GM19240 (cell line): ENCODE results near the gene NOLC1.

Experiments used
- DNase-seq: peaks from one replicate; pipeline ENCODE4 v3.0.0; 2011; ENCODE audit warnings: low spot score; ENCODE audit not compliant: insufficient read length

Gene NOLC1

DNA sequence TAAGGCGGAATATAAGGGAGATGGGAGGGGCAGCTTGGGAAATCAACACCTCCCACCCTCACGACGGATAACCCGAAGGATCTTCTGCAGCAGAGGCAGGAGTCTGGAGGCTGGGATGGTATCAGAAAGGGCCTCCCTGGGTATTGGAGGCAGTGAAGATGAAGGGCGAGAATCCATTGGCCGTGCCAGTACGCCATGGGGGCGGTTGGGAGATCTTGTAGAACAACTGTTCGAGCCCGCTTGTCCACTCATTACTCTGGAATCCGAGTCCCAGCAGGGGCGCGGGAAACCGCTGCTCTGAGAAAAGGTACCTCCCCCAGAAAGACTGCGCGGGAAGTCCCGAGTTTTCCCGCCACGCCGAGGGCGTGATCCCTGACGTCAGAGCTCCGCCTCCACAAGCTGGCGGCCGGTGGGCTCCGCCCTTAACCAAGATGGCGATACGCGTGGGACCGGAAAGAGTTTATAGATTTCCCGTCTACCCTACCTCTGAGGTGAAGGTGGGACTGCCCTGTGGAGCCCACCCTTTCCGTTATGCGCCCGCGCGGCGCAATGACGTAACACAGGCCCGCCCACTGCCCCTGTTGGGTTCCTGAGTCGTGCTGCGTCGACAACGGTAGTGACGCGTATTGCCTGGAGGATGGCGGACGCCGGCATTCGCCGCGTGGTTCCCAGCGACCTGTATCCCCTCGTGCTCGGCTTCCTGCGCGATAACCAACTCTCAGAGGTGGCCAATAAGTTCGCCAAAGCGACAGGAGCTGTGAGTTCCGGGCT lies at the start of gene NOLC1:
TSS of gene NOLC1 (plus strand) at position 616 of the 771 bp plus-strand sequence. CDS start at position 638, 22 bp downstream.
- peak; percentile 97 for DNase-seq

DNA sequence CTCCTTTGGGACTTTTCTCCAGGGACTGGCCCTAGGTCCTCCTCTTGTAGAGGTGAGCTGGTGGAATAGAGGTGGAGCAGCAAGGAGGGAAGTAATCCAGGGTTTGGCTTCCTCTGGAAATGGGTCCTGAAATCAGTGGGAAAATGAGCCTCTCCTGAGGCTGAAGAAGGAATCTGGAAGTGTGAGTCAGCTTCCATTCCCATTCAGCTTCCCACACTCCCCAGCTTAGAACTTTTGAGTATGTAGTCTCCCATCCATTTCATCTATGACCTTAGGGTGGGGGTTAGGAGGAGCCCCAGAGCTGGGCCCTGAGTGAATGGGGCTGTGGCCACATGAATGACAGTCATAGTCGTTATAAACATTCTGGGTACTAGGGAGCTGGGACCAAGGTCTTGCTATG lies 49.8 kb upstream of the NOLC1 start:
- no peak for DNase-seq

DNA sequence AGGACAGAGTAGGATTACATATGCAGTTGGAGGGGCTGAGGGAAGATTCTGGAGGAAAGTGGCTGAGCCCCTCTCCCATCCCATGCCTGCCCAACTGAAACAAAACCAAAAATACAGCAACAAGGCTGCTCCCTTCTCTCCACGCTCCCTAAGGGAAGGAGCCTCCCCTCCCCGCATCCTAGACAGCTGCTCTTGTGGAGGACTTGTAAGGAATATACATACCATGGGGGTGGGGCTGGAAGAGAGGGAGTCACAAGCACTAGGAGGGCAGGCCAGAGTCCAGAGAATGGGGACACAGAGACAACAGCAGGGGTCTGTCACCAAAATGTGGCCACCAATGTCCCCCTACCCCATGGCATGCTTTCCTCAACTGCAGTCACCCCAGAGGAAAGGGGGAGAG lies 45.2 kb upstream of the NOLC1 start:
- DNase-seq = no peak

DNA sequence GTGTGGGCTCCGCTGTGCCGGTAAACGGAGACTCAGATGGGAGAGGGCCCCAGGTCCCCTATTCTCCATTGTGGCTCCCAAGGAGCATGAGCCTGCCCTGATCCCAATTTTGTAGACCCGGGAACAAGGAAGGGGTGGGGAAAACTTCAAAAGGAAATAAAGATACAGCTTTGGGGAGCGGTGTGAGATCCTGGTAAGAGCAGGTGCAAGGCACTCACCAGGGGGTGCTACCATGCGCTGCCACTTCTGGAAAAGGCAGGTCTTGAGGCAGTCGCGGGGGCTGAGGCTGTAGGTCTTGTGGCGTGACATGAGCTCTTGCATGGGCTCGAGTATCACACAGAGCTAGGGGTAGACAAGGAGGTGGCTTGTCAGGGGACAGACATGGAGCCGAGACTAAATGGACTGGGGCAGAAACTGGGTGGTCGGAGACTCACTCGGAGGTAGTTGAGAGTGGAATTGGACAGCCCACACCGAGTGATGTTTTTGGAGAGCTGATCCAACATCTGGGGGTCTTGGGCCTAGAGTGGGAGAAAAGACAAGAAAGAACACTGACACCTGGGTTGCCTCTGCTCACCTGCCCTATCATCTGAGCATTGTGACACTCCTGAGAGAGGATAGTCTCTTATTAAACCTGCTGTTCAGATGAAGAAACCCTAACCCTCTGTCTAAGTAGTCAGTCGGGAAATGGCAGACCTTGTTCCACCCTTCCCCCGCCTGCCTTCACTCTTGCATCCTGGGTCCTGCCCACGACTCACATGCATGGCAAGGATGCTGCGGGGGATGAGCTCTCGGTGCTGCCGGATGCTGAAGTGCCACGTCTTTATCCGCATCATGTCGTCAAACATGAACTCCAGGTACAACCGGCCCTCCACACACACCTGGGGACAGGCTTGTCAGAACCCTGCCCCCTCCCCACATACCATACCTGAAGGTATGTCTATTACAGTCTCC lies 42.7 kb upstream of the NOLC1 start:
- no peak for DNase-seq

DNA sequence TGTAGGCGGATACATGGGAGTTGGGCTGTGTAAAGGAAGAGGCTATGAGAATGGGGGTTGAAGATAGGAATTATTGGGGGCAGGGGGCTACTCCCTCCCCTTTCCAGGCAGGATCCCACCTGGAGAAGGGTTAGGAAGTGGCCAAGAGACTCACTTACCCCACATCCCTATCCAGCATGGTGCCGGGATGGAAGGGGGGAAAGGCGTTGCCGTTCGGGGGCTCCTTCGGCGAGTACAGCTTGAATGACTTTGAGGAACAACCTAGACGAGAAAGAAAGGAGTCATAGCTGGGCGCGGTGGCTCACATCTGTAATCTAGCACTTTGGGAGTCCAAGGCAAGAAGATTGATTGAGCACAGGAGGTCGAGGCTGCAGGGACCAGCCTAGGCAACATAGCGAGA lies 40.9 kb upstream of the NOLC1 start:
- no peak for DNase-seq

DNA sequence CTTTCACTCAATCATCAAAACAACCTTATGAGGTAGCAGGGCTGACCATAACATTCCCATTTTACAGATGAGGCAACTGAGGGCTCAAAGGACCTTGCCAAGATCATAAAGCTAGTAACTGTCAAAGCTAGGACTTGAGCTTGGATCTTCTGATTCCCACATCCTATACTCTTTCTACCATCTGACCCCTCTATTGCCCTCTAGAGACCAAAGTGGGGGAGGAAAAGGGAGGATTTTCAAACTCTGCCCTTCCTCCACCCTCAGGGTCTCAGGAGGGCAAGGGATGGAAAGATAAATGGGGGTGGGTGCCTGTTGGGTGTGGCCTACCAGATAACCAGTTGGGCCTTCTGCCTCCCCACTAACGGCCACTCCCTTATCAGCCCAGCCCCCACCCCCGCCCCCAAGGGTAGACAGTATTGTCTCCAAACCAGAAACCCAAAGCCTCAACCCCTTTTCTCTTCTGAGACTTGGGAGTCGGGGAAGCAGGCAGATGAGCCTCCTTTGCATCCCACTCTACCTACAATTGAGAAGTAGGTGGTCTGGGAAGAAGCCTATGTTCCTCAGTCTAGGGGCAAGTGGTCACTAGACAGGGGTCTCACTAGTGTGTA lies 39.9 kb upstream of the NOLC1 start:
- DNase-seq = no peak

DNA sequence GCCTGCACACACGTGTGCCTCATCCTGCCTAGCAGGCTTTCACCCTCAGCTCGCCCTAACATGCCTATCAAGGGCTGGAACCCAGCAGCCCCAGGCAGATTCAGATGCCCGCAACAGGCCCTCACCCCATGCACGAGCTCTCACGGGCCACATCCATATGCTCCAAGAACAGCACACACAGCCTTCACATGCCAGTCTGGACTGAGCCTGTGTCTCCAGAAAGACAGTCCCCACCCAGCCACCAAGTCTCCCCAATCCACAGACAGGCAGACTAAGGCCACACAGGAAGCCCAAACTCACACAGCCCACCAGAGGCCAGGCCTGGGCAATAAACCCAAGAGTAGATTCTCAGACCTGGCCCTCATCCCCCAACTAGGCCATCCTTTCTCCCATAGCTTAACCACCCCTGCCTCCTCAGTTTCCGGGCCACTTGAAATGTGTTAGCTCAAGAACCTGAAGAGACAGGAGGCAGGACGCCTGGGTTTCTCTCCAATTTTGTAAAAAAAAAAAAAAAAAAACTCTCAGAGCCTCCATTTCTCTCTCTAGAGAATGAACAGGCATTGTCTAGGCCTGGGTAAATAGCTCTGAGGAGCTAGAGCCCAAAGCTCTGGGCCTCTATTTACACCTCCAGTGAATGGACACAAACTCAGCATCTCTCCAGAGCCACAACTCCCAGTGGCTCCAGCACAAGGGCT lies 38.8 kb upstream of the NOLC1 start:
- no peak for DNase-seq

DNA sequence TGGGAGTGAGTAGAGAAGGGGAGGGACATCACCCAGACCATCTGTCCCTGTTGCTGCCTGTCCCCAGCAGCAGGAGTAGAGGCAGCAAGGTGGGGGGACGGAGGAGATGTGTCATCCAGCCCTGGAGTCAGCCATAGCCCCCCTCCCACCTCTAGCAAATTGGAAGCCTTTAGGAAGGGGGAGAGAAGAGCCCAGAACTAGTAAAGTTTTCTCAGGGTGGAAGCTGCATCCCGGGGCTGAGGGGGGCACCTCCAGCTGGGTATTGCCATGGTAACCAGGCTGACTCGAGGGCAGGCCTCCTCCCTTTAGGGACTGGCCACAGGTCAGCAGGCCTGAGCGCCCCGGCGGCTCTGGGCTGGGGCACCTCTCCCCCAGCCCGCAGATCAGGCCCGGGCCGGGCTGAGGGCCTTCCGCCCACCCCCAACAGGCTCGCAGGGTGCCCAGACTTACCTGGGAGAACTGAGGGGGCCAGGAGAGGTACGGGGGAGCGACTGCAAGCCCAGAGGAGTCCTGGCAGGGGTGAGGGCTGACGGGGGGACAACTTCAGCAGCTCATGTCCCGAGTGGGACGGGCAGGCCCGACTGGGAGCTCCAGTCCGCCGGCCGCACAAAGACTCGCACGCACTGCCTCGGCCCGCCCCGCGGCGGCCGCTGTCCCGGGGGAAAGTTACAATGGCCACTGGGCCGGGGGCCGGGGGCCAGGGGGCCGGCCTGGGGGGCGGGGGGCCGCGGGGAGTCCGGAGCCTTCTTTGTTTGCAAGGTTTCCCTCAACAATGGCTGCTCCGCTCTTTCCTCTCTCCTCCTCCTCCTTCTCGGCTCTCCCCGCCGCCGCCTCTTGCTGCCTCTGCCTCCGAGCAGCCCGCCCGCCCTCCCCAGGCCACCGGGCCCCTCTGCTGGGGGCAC lies 38.0 kb upstream of the NOLC1 start:
- DNase-seq = no peak

DNA sequence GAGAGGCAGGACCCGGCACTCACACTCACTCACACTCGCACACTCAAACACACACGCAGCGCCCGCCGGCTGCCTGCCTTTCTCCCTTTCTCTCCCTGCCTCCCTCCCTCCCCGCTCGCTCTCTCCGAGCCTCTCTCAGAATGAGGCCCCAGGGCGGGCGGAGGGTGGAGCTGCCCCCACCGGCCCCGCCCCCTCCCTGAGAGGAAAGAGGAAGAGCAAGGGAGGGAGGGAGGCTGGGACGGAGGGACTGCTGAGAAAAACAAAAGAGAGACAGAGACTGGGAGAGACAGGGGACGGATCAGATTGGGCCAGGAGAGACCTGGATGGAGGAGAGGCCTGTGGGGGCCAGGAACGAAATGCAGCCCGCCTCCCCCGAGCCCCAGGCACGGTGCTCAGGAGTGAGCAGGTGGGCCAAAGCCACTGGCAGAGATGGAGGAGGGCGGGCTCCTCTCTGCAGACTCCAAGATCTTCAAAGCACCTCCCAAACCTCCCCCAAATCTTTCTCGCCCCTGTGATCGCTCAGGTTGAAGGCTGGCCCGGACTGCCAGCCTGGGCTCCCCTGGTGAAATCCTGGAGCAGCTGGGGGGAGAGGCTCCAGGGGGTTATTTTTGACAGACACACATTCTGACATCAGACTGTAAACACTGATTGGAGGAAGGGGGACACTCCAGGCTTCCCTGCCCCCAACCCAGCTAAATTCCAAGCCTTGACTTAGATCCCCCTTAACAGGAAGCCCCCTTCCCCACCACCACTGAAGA lies 37.1 kb upstream of the NOLC1 start:
- DNase-seq = peak; percentile 77

DNA sequence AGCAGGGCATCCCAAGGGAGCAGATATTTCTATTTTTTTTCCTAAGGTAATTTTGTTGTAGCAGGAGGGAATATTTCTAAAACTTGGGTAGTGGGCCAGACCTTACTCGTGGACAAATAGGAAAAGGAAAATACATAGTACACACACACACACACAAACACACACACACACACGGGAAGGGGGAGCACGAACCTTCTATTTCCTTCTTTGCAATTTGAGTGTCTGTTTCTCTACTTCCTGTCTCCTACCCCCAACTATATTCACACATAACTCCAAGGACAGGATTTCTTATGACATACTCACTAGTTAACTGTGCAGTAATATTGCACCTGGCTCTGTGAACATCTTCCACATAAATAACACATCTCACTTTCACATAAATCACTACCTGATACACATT lies 36.4 kb upstream of the NOLC1 start:
- no peak for DNase-seq

DNA sequence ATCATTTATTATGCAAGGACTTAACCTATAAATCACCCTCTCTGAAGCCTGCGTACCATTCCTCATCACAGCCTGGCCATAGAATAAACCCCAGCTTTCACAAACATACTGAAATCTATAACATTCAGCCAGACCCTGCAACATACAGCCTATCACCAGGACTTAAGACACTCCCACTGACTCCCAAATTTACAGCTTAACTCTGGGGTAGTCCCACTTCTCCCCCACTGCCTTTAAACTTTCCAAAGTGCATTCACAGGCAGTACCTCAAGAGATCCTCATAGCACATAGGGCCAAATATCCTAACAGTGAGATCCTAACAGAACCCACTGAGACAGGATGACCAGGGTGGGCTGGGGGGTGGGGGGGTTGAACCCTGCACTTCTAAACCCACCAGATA lies 35.5 kb upstream of the NOLC1 start:
- no peak for DNase-seq

DNA sequence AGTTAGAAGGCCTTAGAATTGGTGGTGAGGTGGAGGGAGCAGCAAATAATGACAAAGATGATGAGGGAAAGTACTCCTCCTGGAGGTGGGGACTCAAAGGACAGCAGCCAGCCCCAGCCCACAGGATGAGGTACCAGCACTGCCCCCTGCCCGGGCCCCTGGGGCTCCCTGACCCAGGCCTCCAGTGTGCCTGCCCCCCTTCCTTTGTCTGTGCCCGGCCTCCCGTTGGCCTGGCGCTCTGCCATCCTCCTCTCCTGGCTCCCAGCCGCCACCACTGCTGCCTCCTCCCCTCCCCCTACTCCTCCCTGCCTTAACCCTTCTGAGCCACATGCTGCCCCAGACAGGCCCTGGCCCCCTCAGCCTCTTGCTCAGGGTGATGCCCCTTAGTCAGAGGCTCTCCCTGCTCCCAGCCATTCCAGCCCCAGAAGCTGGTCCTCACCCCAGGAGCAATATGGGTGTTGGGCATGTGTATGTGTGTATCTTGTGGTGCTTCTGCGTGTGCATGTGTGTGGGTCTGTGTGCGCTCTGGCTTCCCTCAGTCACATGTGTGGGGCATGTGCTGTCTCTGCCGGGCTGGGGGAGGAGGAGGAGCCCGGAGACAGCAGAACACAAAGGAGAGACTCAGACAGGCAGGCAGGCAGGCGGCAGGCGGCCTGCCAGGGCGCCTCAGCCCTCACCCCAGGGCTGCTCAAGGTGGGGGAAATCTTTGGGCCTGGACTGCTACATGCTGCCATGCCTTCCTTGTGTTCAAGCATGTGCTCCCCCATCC lies 34.6 kb upstream of the NOLC1 start:
- no peak for DNase-seq

DNA sequence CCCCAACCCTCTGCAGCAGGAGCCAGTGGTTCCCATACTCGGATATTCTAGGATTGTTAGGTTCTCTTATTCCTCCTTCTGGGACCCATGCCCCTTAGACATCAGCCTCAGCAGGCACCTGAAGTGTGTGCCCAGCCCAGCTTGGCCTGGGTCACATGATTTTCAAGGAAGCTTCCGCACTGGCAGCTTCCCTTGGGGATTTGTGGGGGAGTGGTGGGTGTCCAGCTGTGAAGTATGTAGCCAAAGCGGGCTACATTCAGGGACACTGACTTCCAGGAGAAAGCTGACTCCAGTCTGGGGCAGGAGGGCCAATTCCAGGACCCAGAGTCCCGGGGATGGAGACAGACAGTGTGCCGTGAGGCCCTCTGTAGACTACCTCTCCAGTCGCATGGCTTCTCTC lies 33.3 kb upstream of the NOLC1 start:
- no peak for DNase-seq

DNA sequence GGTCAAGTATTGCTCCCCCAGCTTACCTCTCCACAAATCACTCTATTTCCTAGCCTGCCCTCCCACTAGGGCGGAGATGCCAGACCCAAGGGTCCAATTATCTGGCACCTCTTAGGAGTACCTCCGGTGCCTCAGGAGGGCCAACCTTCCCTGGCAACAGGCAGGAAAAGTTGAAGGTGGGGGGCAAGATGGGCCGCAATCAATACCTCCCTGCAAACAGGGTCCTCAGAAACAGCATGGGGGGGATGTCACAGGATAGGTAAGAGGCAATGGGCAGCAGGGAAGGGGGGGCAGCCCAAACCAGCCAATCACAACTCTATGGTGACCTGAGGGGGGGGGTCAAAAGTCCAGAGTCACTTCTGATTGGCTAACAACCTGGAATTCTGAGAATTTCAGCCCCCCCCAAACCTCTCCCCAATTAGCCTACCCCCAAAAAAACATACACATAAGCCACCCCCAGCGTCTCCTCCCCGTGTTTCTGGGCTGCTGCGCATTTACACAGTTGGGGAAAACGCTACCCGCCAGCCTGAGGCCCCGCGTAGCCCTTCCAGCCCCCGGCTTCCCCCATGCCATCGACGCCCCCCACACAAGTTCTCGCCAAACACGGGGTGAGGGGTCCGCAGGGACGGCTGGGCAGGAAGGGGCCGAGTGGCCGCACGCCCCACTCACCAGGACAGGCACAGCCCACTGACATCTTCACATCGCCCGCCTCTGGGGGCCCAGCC lies 32.6 kb upstream of the NOLC1 start:
- no peak for DNase-seq

DNA sequence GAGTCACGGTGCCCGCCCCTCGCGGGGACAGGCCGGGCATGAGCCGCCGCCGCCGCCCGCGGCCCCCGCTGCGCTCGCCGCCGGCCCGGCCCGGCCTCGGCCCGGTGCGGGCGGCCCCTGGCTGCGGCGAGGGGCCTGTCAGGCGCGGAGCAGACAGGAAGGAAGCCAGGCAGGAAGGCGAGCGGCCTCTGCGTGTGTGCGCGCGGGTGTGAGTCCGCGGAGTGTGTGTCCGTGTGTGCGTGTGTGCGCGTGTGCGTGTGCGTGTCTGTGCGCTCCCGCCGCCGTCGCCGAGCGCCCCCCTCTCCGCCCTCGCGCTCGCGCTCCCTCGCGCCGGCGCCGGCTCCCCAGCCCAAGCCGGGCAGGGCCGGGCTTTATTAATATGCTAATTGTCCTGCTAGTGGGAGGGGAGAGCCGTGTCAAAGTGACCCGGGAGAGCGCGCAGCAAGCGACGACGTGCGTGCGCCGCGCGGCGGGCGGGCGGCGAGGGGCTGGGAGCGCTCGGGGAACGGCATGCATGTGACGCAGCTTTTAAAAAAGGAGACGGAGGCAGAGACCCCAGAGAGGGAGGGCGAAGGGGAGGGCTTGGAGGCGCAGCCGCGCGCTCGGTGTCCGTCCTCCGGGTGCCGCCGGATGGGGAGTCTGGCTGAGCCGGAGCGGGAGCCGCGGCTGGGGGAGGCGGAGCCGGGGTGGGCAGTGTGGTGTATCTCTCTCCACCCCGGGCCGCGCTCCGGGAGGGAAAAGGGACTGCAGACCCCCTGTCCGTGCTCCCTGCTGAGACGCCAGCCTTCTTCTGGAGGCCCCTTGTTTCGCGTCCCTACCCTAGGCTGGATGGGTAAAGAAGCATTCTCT lies 31.8 kb upstream of the NOLC1 start, which contains the start of gene LDB1:
TSS of gene LDB1 (minus strand) at position 227 of the 849 bp plus-strand sequence. CDS start 258 bp downstream, outside the sequence.
- DNase-seq = no peak

DNA sequence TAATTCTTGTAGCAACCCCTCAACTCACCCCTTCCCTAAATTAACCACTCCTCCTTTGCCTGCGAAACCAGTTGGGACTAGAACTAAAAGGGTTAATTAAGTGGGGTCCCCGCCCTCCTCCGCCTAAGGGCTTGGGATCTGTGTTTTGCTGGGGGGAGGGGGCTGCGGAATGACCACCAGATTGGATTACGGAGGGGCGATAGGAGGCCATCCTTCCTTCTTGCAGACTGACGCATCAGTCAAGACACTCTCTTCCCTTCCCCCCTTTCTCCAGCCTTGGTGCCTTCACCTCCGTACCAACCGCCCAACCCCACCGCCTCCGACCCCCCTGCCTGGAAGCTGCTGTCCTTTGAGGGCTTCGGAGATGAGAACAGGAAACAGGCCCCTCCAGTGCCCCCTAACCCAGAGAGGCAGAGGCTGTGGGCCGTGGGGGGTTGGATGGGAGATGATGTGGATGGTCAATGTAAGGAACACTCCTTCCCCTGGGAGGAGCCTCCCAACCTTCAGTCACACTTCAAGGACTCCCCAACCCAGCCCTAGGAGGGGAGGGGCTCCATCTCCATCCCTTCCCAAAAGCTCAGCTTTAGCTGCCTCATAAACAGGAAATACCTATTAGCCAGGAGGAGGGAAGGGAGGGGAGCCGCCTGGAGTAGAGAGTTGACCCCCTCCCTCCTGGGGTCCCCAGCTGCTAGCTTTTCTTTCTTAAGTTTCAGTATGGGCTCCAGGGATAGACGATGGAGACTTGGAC lies 31.0 kb upstream of the NOLC1 start:
- no peak for DNase-seq
